Astrocyte of the hippocampus (primary cell): ENCODE results near the gene NME7.

ENCODE experiments used
- DNase-seq: peaks from one replicate; pipeline ENCODE4 v3.0.0; 2011; ENCODE audit warnings: low read depth, low spot score

The NME7 gene

GRCh38 chr1:169085911-169086310 lies 281.7 kb downstream of the NME7 start:
- DNase-seq, result no peak
